Liver (tissue), 9 donors: ENCODE data around the gene TPBG. TPM values are rescaled to one million over a fixed set of nuclear protein-coding genes. Genes with fewer than 3 reads are reported as not detected.

ENCODE experiments used
- DNase-seq: peaks from one replicate; pipeline ENCODE4 v3.0.0-alpha.2; 2017; ENCODE audit warnings: low spot score
- H3K27ac ChIP-seq, 2 donors: one replicate each; pipeline ENCODE4 v1.7.0; 2013; ENCODE audit warnings: inconsistent platforms in 2 of 2, low read length in 2 of 2, control low read depth in 1 of 2, low read depth in 1 of 2, mild to moderate bottlenecking in 1 of 2
- H3K27me3 ChIP-seq, 4 donors: one replicate each; pipeline versions ENCODE4 v1.6.1 to v1.7.0; 2013; ENCODE audit warnings: low read length in 3 of 4, inconsistent platforms in 1 of 4, mild to moderate bottlenecking in 1 of 4, moderate library complexity in 1 of 4; ENCODE audit not compliant: control insufficient read depth in 4 of 4, insufficient read depth in 4 of 4
- H3K36me3 ChIP-seq, 4 donors: one replicate each; pipeline versions ENCODE4 v1.6.1 to v1.7.0; 2013; ENCODE audit warnings: low read length in 3 of 4, mild to moderate bottlenecking in 3 of 4, low read depth in 1 of 4, moderate library complexity in 1 of 4; ENCODE audit not compliant: control insufficient read depth in 4 of 4, insufficient read depth in 3 of 4
- H3K4me1 ChIP-seq, 4 donors: one replicate each; pipeline versions ENCODE4 v1.6.1 to v1.7.0; 2013; ENCODE audit warnings: low read length in 3 of 4, mild to moderate bottlenecking in 3 of 4, moderate library complexity in 1 of 4; ENCODE audit not compliant: control insufficient read depth in 4 of 4, insufficient read depth in 4 of 4
- H3K4me3 ChIP-seq, 3 donors: one replicate each; pipeline versions ENCODE4 v1.6.1 to v1.7.0; 2013; ENCODE audit warnings: low read length in 3 of 3, control low read depth in 1 of 3, low read depth in 1 of 3, mild to moderate bottlenecking in 1 of 3
- H3K9ac ChIP-seq, 2 donors: one replicate each; pipeline ENCODE4 v1.7.0; 2013; ENCODE audit warnings: low read length in 2 of 2, mild to moderate bottlenecking in 2 of 2, moderate library complexity in 2 of 2, control low read depth in 1 of 2, low read depth in 1 of 2
- H3K9me3 ChIP-seq, 4 donors: one replicate each; pipeline versions ENCODE4 v1.6.1 to v1.7.0; 2013; ENCODE audit warnings: low read length in 3 of 4; ENCODE audit not compliant: control insufficient read depth in 4 of 4
- EGR1 ChIP-seq, 2 donors: IDR thresholded peaks; 2 replicates each; pipeline ENCODE4 v1.6.1; 2016 to 2018; ENCODE audit warnings: antibody characterized with exemption in 2 of 2, low read depth in 2 of 2
- FOXA1 ChIP-seq: IDR thresholded peaks from 2 replicates; pipeline ENCODE4 v1.6.1; 2016; ENCODE audit warnings: antibody characterized with exemption
- FOXA2 ChIP-seq: IDR thresholded peaks from 2 replicates; pipeline ENCODE4 v1.6.1; 2016; ENCODE audit warnings: antibody characterized with exemption
- GABPA ChIP-seq, 2 donors: IDR thresholded peaks in 1 of 2; conservative IDR thresholded peaks in 1 of 2; 2 replicates each; pipeline ENCODE4 v1.6.1; 2016; ENCODE audit warnings: antibody characterized with exemption in 2 of 2, mild to moderate bottlenecking in 1 of 2, moderate library complexity in 1 of 2
- HNF4A ChIP-seq, 2 donors: conservative IDR thresholded peaks; 2 replicates each; pipeline ENCODE4 v1.6.1; 2016; ENCODE audit warnings: antibody characterized with exemption in 2 of 2, mild to moderate bottlenecking in 2 of 2
- JUND ChIP-seq, 2 donors: IDR thresholded peaks; 2 replicates each; pipeline ENCODE4 v1.6.1; 2016; ENCODE audit warnings: antibody characterized with exemption in 2 of 2
- NR2F2 ChIP-seq: IDR thresholded peaks from 2 replicates; pipeline ENCODE4 v1.6.1; 2016; ENCODE audit warnings: antibody characterized with exemption
- RAD21 ChIP-seq, 2 donors: IDR thresholded peaks; 2 replicates each; pipeline ENCODE4 v1.6.1; 2016; ENCODE audit warnings: antibody characterized with exemption in 2 of 2, mild to moderate bottlenecking in 2 of 2
- RXRA ChIP-seq, 2 donors: IDR thresholded peaks; 2 replicates each; pipeline ENCODE4 v1.6.1; 2017 to 2018; ENCODE audit warnings: antibody characterized with exemption in 2 of 2, mild to moderate bottlenecking in 1 of 2
- SP1 ChIP-seq: IDR thresholded peaks from 2 replicates; pipeline ENCODE4 v1.6.1; 2018; ENCODE audit warnings: antibody characterized with exemption, mild to moderate bottlenecking
- TAF1 ChIP-seq: conservative IDR thresholded peaks from 2 replicates; pipeline ENCODE4 v1.6.1; 2016; ENCODE audit warnings: antibody characterized with exemption, mild to moderate bottlenecking
- YY1 ChIP-seq: IDR thresholded peaks from 2 replicates; pipeline ENCODE4 v1.6.1; 2016; ENCODE audit warnings: antibody characterized with exemption, mild to moderate bottlenecking
- WGBS: extraction: QIAGEN DNeasy Blood & Tissue Kit; methylation state at CpG from one replicate; pipeline ENCODE4 v1.1.7; 2013; 5-methylcytosine and 5-hydroxymethylcytosine counted together
- polyA plus RNA-seq, 2 donors: library from polyadenylated mRNA; stranded (reverse) in 1 of 2; unstranded in 1 of 2; fragments of 200-250 nt in 1 of 2; fragments of >200 nt in 1 of 2; fragmentation: Nextera tagmentation in 1 of 2; extraction: Ambion mirVana in 1 of 2; gene quantifications; one replicate each; pipeline versions ENCODE4 v1.2.1 to v1.2.3, GENCODE V29; 2013 to 2015
- total RNA-seq, 2 donors: library from RNA; depleted of rRNA; stranded (reverse); fragments of >200 nt; gene quantifications; one replicate each; pipeline ENCODE4 v1.2.3, GENCODE V29; 2014
- TF ChIP-seq, protein P1 (sequence below): IDR thresholded peaks from 2 replicates; pipeline ENCODE4 v1.6.1; 2016; ENCODE audit warnings: antibody characterized with exemption, mild to moderate bottlenecking
- TF ChIP-seq, protein P2 (sequence below): fragments of 150-350 bp; IDR thresholded peaks from 2 replicates; pipeline ENCODE4 v1.5.1; 2017; ENCODE audit warnings: improper control_type of control experiment, low read depth, low read length; ENCODE audit not compliant: missing input control
- TF ChIP-seq, protein P3 (sequence below): IDR thresholded peaks from 2 replicates; pipeline ENCODE4 v1.6.1; 2016; ENCODE audit warnings: antibody characterized with exemption
- TF ChIP-seq, protein P4 (sequence below): IDR thresholded peaks from 2 replicates; pipeline ENCODE4 v1.6.1; 2016; ENCODE audit warnings: antibody characterized with exemption
- TF ChIP-seq, protein P5 (sequence below): IDR thresholded peaks from 2 replicates; pipeline ENCODE4 v1.6.1; 2016; ENCODE audit warnings: antibody characterized with exemption
- donor health status: healthy.
- donor health status: healthy.
- donor health status: healthy.
- donor health status: healthy.
- donor health status: healthy.

Gene TPBG
- total and polyA plus RNA-seq, 4 donors: 0.37 to 1.3 (median 0.62) TPM

DNA sequence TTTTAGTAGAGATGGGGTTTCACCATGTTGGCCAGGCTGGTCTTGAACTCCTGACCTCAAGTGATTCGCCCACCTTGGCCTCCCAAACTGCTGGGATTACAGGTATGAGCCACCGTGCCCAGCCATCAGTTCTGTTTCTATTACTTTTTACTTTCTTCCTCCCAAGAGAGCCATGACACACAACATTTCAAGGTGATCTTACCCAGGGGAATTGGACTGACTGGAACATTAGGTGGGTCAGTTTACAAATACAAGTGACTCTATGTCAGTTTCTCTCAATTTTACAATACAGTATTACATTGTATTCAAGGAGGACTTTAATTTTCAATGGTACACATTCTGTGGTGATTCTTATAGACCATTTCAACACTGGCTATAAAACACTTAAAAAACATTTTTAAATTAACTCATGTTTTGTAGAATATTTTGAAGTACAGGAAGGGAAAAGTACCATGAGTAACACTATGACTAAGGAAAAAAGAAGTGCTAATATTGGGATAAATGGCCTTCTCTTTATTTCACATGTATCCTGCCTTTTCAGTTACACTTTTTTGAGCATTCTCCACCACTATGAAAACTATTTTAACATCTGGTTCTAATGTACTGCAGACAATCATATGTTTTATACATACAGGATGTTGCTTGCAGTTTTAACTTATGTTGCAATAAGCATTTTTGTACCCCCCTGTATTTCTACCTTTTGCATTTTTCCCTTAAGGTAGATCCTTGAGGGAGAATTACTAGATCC, 8.4 kb downstream of the TPBG start:
- H3K4me1 ChIP-seq: no peaks in the 10 kb centered on the region
- TF ChIP-seq HNF4A (conservative IDR thresholded peaks at IDR 0.05) (no peak), TAF1 (no peak), RXRA (IDR thresholded peaks at IDR 0.05) (no peak), RAD21 (IDR thresholded peaks at IDR 0.05) (no peak), SP1 (no peak), JUND (IDR thresholded peaks at IDR 0.05) (no peak), NR2F2 (no peak), EGR1 (IDR thresholded peaks at IDR 0.05; ENCODE audit: low read depth in 2 of 2) (no peak), FOXA1 (no peak), FOXA2 (no peak), GABPA (IDR thresholded peaks at IDR 0.05 in 1 of 2, conservative IDR thresholded peaks at IDR 0.05 in 1 of 2) (no peak), YY1 (no peak)
- TF ChIP-seq, protein P1, sequence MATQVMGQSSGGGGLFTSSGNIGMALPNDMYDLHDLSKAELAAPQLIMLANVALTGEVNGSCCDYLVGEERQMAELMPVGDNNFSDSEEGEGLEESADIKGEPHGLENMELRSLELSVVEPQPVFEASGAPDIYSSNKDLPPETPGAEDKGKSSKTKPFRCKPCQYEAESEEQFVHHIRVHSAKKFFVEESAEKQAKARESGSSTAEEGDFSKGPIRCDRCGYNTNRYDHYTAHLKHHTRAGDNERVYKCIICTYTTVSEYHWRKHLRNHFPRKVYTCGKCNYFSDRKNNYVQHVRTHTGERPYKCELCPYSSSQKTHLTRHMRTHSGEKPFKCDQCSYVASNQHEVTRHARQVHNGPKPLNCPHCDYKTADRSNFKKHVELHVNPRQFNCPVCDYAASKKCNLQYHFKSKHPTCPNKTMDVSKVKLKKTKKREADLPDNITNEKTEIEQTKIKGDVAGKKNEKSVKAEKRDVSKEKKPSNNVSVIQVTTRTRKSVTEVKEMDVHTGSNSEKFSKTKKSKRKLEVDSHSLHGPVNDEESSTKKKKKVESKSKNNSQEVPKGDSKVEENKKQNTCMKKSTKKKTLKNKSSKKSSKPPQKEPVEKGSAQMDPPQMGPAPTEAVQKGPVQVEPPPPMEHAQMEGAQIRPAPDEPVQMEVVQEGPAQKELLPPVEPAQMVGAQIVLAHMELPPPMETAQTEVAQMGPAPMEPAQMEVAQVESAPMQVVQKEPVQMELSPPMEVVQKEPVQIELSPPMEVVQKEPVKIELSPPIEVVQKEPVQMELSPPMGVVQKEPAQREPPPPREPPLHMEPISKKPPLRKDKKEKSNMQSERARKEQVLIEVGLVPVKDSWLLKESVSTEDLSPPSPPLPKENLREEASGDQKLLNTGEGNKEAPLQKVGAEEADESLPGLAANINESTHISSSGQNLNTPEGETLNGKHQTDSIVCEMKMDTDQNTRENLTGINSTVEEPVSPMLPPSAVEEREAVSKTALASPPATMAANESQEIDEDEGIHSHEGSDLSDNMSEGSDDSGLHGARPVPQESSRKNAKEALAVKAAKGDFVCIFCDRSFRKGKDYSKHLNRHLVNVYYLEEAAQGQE: no peak
- TF ChIP-seq, protein P2, sequence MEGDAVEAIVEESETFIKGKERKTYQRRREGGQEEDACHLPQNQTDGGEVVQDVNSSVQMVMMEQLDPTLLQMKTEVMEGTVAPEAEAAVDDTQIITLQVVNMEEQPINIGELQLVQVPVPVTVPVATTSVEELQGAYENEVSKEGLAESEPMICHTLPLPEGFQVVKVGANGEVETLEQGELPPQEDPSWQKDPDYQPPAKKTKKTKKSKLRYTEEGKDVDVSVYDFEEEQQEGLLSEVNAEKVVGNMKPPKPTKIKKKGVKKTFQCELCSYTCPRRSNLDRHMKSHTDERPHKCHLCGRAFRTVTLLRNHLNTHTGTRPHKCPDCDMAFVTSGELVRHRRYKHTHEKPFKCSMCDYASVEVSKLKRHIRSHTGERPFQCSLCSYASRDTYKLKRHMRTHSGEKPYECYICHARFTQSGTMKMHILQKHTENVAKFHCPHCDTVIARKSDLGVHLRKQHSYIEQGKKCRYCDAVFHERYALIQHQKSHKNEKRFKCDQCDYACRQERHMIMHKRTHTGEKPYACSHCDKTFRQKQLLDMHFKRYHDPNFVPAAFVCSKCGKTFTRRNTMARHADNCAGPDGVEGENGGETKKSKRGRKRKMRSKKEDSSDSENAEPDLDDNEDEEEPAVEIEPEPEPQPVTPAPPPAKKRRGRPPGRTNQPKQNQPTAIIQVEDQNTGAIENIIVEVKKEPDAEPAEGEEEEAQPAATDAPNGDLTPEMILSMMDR: no peak
- TF ChIP-seq, protein P3, sequence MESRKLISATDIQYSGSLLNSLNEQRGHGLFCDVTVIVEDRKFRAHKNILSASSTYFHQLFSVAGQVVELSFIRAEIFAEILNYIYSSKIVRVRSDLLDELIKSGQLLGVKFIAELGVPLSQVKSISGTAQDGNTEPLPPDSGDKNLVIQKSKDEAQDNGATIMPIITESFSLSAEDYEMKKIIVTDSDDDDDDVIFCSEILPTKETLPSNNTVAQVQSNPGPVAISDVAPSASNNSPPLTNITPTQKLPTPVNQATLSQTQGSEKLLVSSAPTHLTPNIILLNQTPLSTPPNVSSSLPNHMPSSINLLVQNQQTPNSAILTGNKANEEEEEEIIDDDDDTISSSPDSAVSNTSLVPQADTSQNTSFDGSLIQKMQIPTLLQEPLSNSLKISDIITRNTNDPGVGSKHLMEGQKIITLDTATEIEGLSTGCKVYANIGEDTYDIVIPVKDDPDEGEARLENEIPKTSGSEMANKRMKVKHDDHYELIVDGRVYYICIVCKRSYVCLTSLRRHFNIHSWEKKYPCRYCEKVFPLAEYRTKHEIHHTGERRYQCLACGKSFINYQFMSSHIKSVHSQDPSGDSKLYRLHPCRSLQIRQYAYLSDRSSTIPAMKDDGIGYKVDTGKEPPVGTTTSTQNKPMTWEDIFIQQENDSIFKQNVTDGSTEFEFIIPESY: no peak
- TF ChIP-seq, protein P4, sequence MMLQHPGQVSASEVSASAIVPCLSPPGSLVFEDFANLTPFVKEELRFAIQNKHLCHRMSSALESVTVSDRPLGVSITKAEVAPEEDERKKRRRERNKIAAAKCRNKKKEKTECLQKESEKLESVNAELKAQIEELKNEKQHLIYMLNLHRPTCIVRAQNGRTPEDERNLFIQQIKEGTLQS: no peak
- TF ChIP-seq, protein P5, sequence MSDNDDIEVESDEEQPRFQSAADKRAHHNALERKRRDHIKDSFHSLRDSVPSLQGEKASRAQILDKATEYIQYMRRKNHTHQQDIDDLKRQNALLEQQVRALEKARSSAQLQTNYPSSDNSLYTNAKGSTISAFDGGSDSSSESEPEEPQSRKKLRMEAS: no peak
- whole genome bisulfite sequencing: 89% methylated on average over 2 of the region's 2 CpGs
- no peak for DNase-seq
- no peaks in the 10 kb centered on the region for H3K36me3 ChIP-seq
- no peak overlapping the region for H3K9ac ChIP-seq
- no peaks in the 10 kb centered on the region for H3K27me3 ChIP-seq
- no peaks in the 10 kb centered on the region for H3K9me3 ChIP-seq
- no peak overlapping the region for H3K4me3 ChIP-seq
- no peak overlapping the region for H3K27ac ChIP-seq
